Measurements from ENCODE around the gene IFNL4. TPM values are rescaled to one million over a fixed set of nuclear protein-coding genes. Genes with fewer than 3 reads are reported as not detected.

Gene IFNL4
- total and polyA plus RNA-seq, 2 of the 4 experiments (the other 2 are of a cell fraction): not detected

- 86% methylated on average over 4 of the region's 5 CpGs; no CpG with 5 or more reads in 1 of the 2 experiments for WGBS, 2 experiments (ENCODE audit: extremely low coverage in 2 of 2, insufficient read length in 1 of 2)
- Histone ChIP-seq H3K4me2 (ENCODE audit: low read depth, low read length) (no peak overlapping the region), H2AK5ac (ENCODE audit: low read depth, low read length) (no peak overlapping the region), H3K79me1 (ENCODE audit: low read depth in 1 of 2, low read length in 2 of 2) (no peaks in the 10 kb centered on the region), H3K9me3 (ENCODE audit: control insufficient read depth, insufficient read depth, low read length) (peaks cover 5% of the 10 kb centered on the region), H3K9ac (ENCODE audit: low read depth, low read length) (no peak overlapping the region), H3K4me1 (ENCODE audit: control insufficient read depth, insufficient read depth, low read length) (no peaks in the 10 kb centered on the region), H3K23ac (ENCODE audit: low read depth, low read length) (no peak overlapping the region), H2BK5ac (ENCODE audit: low read depth, low read length, poor library complexity, severe bottlenecking) (no peak overlapping the region), H3K9me1 (ENCODE audit: insufficient read depth, low read length) (no peaks in the 10 kb centered on the region), H4K8ac (ENCODE audit: low read depth in 2 of 2, low read length in 2 of 2) (no peak overlapping the region), H3K56ac (ENCODE audit: extremely low read depth, insufficient read depth, low read length) (no peak overlapping the region), H3K14ac (replicated peaks; ENCODE audit: low read depth, low read length) (no peak overlapping the region), H4K20me1 (ENCODE audit: insufficient read depth, low read length) (no peaks in the 10 kb centered on the region), H4K91ac (ENCODE audit: insufficient read depth, low read depth, low read length) (no peak overlapping the region), H3K4ac (ENCODE audit: low read depth, low read length) (no peak overlapping the region), H3K36me3 (ENCODE audit: control insufficient read depth, insufficient read depth, low read length) (no peaks in the 10 kb centered on the region), H2BK120ac (ENCODE audit: low read depth, low read length) (no peak overlapping the region), H2AK9ac (replicated peaks; ENCODE audit: low read depth, low read length, poor library complexity) (no peak overlapping the region), H2AFZ (replicated peaks; ENCODE audit: low read length, poor library complexity) (no peak overlapping the region), H3K18ac (ENCODE audit: low read depth, low read length) (no peak overlapping the region), H2BK20ac (ENCODE audit: low read depth, low read length) (no peak overlapping the region), H3K27ac (ENCODE audit: insufficient read depth, low read length) (no peak overlapping the region), H4K5ac (ENCODE audit: low read depth, low read length) (no peak overlapping the region), H3K27me3 (ENCODE audit: control insufficient read depth, insufficient read depth, low read length) (peaks cover 19% of the 10 kb centered on the region), H3K4me3 (ENCODE audit: insufficient read depth, low read depth, low read length) (no peak overlapping the region), H2BK15ac (ENCODE audit: low read depth, low read length) (no peak overlapping the region)
- ChIA-PET CTCF (no interaction called here), POLR2A (ENCODE audit: unreplicated experiment) (interaction anchor here (0.6 kb wide), 1 partner anchor 171 kb away, joined by 3 read pairs; no protein-coding TSS in a partner anchor)
- BruUV-seq (replicated peaks): no TSS peak
- dilution Hi-C loops (cut with HindIII; ENCODE audit: low sequenced_read_pairs, unreplicated experiment) (no loop called here), in situ Hi-C loops (cut with MboI; ENCODE audit: low sequenced_read_pairs) (loop anchor here (25.0 kb wide), 1 partner anchor 755 kb away; no protein-coding TSS in a partner anchor), intact Hi-C loops (cut with micrococcal nuclease) (loop anchor here (10.0 kb wide), 1 partner anchor 68 kb away; no protein-coding TSS in a partner anchor)
- TF ChIP-seq RAD21 (IDR thresholded peaks at IDR 0.05; ENCODE audit: low read length) (no peak), ELK1 (IDR thresholded peaks at IDR 0.05; ENCODE audit: borderline replicate concordance, low read depth, low read length) (no peak), CEBPB (IDR thresholded peaks at IDR 0.05; ENCODE audit: low read depth, low read length) (no peak), NFE2L2 (IDR thresholded peaks at IDR 0.05; ENCODE audit: low read depth, low read length) (no peak), RFX5 (IDR thresholded peaks at IDR 0.05; ENCODE audit: low read depth, low read length) (no peak), CHD1 (IDR thresholded peaks at IDR 0.05; ENCODE audit: low read depth, low read length) (no peak), MAZ (IDR thresholded peaks at IDR 0.05; ENCODE audit: borderline replicate concordance, low read depth, low read length) (no peak), FOS (IDR thresholded peaks at IDR 0.05; ENCODE audit: low read depth, low read length) (no peak), RCOR1 (IDR thresholded peaks at IDR 0.05; ENCODE audit: insufficient replicate concordance, low read length) (no peak), MAFK (IDR thresholded peaks at IDR 0.05; ENCODE audit: low read depth, low read length) (no peak), SMC3 (IDR thresholded peaks at IDR 0.05; ENCODE audit: low read depth, low read length) (no peak), BHLHE40 (IDR thresholded peaks at IDR 0.05; ENCODE audit: low read depth, low read length) (no peak), POLR2A (IDR thresholded peaks at IDR 0.05; ENCODE audit: low read depth, low read length) (no peak), MXI1 (IDR thresholded peaks at IDR 0.05; ENCODE audit: borderline replicate concordance, low read depth, low read length) (no peak)
- TF ChIP-seq, protein P1, sequence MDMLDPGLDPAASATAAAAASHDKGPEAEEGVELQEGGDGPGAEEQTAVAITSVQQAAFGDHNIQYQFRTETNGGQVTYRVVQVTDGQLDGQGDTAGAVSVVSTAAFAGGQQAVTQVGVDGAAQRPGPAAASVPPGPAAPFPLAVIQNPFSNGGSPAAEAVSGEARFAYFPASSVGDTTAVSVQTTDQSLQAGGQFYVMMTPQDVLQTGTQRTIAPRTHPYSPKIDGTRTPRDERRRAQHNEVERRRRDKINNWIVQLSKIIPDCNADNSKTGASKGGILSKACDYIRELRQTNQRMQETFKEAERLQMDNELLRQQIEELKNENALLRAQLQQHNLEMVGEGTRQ (IDR thresholded peaks at IDR 0.05; ENCODE audit: low read depth, low read length): no peak
- TF ChIP-seq, protein P2, sequence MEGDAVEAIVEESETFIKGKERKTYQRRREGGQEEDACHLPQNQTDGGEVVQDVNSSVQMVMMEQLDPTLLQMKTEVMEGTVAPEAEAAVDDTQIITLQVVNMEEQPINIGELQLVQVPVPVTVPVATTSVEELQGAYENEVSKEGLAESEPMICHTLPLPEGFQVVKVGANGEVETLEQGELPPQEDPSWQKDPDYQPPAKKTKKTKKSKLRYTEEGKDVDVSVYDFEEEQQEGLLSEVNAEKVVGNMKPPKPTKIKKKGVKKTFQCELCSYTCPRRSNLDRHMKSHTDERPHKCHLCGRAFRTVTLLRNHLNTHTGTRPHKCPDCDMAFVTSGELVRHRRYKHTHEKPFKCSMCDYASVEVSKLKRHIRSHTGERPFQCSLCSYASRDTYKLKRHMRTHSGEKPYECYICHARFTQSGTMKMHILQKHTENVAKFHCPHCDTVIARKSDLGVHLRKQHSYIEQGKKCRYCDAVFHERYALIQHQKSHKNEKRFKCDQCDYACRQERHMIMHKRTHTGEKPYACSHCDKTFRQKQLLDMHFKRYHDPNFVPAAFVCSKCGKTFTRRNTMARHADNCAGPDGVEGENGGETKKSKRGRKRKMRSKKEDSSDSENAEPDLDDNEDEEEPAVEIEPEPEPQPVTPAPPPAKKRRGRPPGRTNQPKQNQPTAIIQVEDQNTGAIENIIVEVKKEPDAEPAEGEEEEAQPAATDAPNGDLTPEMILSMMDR (conservative IDR thresholded peaks at IDR 0.05; ENCODE audit: low read depth, low read length): no peak
- ATAC-seq (ENCODE audit: low read depth) (no peak), DNase-seq (no peak)
These were observed 31.6 kb downstream of the IFNL4 start for GRCh38 chr19:39217094-39217493.

Data from IMR-90 (cell line).